ENCODE data around the gene SCFD2. TPM values are rescaled to one million over a fixed set of nuclear protein-coding genes. Genes with fewer than 3 reads are reported as not detected.
A peak's percentile ranks its signal among the peaks of the same experiment; 100 is the strongest.
"Not testable (repeated sequence)": the region's sequence is repeated elsewhere in the genome, so short reads cannot be mapped to it uniquely, and the experiment has no call there.

SCFD2 gene
- polyA plus RNA-seq, 4 donors: 13.3 to 14.3 (median 13.4) TPM

DNA sequence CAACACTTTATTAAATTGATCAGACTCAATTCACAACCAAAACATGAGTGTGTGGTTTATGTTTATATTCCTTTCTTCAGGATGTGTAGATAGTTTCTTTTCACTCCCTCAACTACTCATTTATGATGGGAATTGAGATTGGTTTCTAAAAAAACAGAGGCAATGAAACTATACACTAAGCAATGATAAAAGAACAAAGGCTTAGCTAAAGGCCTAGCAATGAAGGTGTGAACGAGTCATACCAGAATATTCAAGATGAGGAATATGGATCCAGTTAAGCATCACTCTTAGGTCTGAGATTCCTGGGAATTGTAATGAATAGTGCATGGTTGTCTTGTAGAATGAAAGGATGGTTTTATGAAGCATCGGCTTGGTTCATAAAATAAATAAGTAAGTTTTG, 521.3 kb downstream of the SCFD2 start:
- DNase-seq (ENCODE audit: low read depth in 4 of 4, low spot score in 3 of 4): no peak

- no peak for DNase-seq (ENCODE audit: low read depth in 4 of 4, low spot score in 3 of 4)
Measured at GRCh38 chr4:52843958-52844357, 521.9 kb downstream of the SCFD2 start.

DNA sequence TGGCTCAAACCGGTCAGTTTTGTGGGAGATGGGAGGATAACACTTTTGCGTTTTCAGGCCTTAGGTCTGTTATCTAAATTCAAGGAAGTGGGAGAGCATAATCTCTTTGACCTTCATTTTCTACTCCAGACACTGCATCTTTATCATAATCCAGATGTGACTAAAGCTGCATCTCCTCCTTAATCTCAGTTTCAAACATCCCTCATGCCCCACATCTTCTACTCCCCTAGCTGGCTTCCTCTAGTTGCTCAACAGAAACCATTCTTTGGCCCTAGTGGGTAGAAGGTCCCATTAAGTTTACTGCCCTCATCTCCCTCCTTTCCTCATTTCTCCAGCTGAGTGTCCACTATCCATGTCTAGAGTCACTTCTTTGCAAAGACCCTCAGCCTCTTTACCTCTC, 522.5 kb downstream of the SCFD2 start:
- no peak for DNase-seq (ENCODE audit: low read depth in 4 of 4, low spot score in 3 of 4)

DNA sequence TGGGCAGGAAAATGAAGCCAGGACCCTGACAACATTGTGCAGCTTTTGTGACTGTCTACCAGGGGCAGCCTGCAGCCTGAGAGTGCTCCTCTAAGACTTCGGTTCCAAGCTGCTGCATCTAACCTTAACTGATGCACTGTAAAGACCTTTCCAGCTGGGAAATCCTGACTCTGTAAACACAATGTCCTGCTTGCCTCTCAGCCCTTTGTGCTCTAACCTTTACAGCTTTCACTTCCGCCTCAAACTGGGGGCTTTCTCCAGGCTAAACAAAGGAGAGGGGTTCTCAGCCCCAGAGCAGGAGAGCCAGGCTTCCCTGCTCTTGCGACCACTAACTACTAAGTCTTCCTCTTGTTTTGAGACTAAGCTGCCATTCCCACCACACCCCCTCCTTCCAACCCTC, 523.1 kb downstream of the SCFD2 start:
- no peak for DNase-seq (ENCODE audit: low read depth in 4 of 4, low spot score in 3 of 4)

- no peak for DNase-seq (ENCODE audit: low read depth in 4 of 4, low spot score in 3 of 4)
Measured at GRCh38 chr4:52841682-52842456, 524.0 kb downstream of the SCFD2 start.

DNA sequence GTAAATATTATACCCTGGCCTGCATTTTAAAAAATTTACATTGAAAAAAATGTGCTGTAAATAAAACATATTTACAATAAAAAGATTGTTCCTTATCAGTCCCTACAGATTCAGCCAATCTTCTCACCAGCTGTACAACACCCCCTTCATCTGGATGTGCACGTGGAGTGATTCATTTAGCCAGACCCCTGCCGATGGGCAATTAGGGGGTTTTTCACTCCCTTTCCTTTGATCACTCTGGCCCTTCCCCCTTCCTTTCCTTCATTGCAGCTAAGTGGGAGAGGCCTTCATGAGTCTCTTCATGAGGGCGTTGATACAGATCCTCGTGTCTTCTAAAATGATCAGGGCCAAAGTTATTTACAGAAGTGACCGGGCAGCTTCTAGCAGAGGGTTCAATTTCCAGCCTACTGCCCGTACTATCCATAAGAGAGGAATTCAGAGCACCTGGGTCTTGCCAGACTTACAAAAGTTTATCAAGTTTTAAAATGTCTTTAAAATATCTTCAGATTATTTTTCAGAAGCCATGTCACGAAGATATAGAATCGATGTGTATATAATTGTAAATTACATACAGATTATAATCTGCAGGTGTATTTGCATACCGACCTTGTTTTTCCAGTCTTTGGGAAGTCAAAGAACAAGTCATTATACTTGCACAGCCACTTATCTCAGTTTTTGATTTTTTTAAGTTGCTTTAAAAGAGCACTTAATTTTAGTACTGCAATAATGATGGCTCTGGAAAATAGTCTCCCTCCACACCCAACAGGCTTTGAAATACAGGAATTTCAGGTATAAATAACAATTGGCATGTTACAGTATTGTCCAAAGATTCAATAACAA, 525.1 kb downstream of the SCFD2 start:
- DNase-seq (ENCODE audit: low read depth in 4 of 4, low spot score in 3 of 4): no peak

GRCh38 chr4:52838729-52839586, 526.9 kb downstream of the SCFD2 start:
- no peak for DNase-seq (ENCODE audit: low read depth in 4 of 4, low spot score in 3 of 4)

DNA sequence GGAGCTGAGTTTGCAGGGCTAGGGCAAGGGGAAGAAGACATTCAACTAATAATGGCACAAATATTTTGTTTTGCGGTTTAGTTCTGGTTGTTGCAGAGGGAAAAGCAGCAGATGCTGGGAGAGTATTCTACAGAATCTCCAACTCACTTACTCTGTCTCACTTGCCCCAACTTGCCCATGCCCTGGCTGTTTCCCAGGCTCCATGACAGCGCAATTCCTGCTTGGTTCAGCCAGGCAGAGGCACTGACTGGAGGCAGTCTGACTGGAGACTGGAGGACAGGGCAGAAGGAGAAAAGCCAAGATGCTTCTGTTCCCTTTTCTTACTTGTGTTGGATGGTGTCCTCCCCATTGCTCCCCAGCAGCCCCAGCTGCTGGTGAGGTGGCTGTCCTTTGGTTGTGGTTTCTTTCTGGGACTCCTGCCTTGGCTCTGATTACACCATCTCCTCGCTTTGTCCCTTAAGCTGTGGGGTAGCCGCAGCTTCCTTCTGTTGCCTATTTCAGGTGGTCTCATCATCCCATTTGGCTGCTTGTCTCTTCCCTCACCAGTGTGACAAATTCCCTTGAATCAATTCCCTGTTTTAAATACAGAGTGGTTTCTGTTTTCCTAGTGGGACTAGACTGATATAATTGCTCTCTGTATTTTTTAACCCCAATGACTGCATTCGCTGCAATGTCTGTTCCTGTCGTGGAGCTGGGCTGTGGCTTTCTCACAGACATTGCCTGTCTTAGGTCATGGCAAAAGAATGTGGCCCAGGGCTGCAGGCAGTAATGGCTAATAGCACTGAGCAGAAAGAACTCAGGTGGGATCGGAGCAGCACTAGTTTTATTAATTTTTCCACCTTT, 527.9 kb downstream of the SCFD2 start:
- DNase-seq (ENCODE audit: low read depth in 4 of 4, low spot score in 3 of 4): no peak

DNA sequence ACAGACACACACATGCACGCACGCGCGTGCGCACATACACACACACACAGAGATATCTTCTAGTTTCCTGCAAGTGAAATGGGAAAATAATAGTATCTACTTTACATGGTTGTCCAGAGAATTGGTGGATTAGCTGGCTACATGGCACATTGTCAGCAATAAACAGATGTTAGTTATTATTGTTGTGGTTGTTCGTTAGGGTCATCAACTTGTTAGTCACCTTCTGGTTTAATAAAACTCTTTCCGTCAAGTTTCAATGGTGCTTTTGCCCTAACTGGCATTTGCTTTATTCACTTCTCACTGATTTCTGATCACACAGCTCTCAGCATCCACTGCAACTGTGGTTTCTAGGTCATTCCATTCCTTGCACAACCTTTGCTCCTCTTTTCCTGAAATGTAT, 529.2 kb downstream of the SCFD2 start:
- no peak for DNase-seq (ENCODE audit: low read depth in 4 of 4, low spot score in 3 of 4)

GRCh38 chr4:52836120-52836519, 529.7 kb downstream of the SCFD2 start:
- no peak for DNase-seq (ENCODE audit: low read depth in 4 of 4, low spot score in 3 of 4)

GRCh38 chr4:52834641-52835456, 531.0 kb downstream of the SCFD2 start:
- DNase-seq (ENCODE audit: low read depth in 4 of 4, low spot score in 3 of 4): not testable (repeated sequence)

DNA sequence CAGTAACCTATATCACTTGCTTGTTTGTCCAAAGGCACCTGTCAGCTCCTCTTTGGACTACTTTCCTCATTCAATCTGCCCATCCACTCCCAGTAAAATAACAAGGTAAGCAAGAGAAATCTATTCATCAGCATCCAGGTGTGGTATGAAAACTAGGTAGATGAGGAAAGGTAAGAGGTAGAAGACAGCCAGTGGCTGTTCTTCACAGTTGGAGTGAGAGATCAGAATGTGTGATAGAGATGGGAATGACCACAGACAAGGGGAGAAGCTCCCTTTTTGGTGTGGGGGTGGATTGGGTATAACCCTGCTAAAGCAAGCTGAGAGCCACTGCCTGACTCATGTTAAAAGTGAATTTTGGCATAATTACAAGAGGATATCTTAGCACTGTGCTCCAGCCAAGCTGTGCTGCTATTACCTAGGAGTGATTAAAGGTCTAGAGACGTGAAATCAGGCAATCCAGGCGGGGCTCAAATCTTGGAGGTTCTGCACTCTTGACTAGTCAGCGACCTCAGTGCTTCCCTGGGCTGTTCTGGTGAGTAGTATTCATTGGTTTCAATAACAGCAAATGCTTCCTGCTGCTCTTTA, 531.8 kb downstream of the SCFD2 start:
- no peak for DNase-seq (ENCODE audit: low read depth in 4 of 4, low spot score in 3 of 4)

- no peak for DNase-seq (ENCODE audit: low read depth in 4 of 4, low spot score in 3 of 4)
Measured at GRCh38 chr4:52825460-52826090, 540.3 kb downstream of the SCFD2 start.

DNA sequence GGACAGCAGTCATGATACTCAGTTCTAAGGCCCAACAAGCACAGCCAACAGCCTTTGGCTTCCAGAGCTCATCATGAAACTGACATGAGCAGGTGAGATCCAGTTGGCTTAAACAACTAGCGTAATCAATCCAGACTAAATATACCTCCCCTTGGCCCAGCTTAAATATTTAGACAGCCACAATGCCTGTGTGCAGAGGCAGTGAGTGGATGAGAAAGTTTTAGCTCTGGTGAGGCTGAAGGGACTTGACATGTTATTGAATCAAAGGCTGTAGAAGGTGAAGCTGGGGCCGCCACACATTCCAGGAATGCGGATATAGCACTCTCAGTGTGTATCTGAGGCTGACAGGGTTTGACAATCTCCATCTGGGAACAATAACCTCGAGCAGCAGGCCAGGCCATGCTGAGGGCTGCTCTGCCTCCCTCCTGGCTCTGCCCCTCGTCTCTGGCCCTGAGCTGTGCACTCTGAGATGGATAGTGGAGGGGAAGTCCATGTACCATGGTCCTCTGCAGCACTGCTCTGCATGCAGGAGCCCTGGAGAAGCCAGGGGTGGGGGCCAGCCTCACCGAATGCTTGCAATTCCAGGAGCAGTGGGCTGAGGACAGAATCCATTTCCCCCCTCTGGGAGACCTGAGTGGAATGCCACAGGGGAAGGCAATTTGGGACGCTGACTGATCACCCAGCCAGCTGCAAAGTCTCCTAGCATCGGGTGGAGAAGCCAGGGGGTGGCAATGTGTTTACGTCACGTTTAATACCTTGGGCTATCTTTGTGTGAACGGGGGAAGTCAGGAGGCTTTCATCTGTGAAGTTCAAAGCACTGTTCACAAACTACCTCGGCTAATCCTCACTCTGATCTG, 541.0 kb downstream of the SCFD2 start:
- DNase-seq (ENCODE audit: low read depth in 4 of 4, low spot score in 3 of 4): peak; percentile 57 to 82 (median 74)

DNA sequence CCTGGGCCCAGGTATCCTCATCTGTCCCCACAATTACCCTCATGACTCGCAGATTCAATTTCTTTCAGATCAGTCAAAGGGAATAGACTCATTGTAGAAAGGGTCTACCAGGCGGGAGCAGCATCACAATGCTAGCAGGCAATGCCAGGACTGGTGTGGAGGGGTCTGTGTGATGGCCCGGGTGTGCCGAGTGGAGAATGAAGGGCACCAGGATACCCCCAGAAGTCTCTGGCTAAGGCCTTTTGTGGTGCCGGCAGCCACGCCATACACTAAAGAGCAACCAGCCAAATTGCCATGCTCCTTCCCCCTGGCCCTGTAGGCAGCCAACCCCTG, 541.6 kb downstream of the SCFD2 start:
- DNase-seq (ENCODE audit: low read depth in 4 of 4, low spot score in 3 of 4): no peak

DNA sequence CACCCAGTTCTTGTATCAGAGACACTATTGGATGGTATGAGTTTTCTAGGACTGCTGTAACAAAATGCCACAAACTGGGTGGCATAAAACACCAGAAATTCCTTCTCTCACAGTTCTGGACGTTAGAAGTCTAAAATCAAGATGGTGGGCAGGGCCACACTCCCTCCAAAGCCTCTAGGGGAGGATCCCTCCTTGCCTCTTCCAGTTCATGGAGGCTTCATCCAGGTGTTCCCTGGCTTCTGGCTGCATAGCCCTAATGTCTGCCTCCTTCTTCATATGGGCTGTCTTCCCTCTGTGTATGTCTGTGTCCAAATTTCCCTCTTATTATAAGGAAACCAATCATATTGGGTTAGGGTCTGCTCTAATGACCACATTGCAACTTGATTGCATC, 542.2 kb downstream of the SCFD2 start:
- DNase-seq (ENCODE audit: low read depth in 4 of 4, low spot score in 3 of 4): no peak

All from right renal pelvis (tissue), 4 donors.